OCI-LY7 (cell line): Measurements from ENCODE around the gene ALOX15B. TPM values are rescaled to one million over a fixed set of nuclear protein-coding genes. Genes with fewer than 3 reads are reported as not detected.

ENCODE experiments used
- BruUV-seq: library from RNA; stranded (reverse); fragments of 400-500 nt; replicated peaks from 2 replicates; lab custom pipeline; 2021; lab: Mats Ljungman, UMichigan
- CTCF ChIA-PET: fragments of 300-600 bp; sonication (Branson Sonifier 250); formaldehyde crosslinking; loops from one replicate; lab custom pipeline; 2022; ENCODE audit warnings: antibody characterized with exemption; ENCODE audit not compliant: unreplicated experiment; lab: Charles Lee
- POLR2A ChIA-PET: fragments of 300-600 bp; sonication (Branson Sonifier 250); formaldehyde crosslinking; loops from one replicate; lab custom pipeline; 2022; ENCODE audit warnings: antibody characterized with exemption; lab: Charles Lee
- DNase-seq: peaks from one replicate; pipeline ENCODE4 v3.0.0-alpha.2; 2015; ENCODE audit warnings: low spot score
- H2AFZ ChIP-seq: fragments of 200-600 bp; sonication (generic), shearing (Covaris generic); 2 replicates; pipeline ENCODE4 v1.6.1; 2014; ENCODE audit warnings: mild to moderate bottlenecking, antibody characterized with exemption, low read length, moderate library complexity
- H3K27ac ChIP-seq: fragments of 200-600 bp; sonication (generic); 2 replicates; pipeline ENCODE4 v1.5.1; 2014; ENCODE audit warnings: mixed run types, low read depth, mild to moderate bottlenecking, moderate library complexity, low read length, inconsistent platforms; ENCODE audit not compliant: poor library complexity, severe bottlenecking
- H3K36me3 ChIP-seq: fragments of 200-600 bp; sonication (generic); 2 replicates; pipeline ENCODE4 v1.6.1; 2014; ENCODE audit warnings: mild to moderate bottlenecking, antibody characterized with exemption, low read length, moderate library complexity, mixed read lengths; ENCODE audit not compliant: insufficient read depth
- H3K4me1 ChIP-seq: fragments of 200-600 bp; sonication (generic); 2 replicates; pipeline ENCODE4 v1.5.1; 2014; ENCODE audit warnings: mild to moderate bottlenecking, low read length; ENCODE audit not compliant: insufficient read depth, poor library complexity, severe bottlenecking
- H3K4me2 ChIP-seq: fragments of 200-600 bp; sonication (generic); 2 replicates; pipeline ENCODE4 v1.6.1; 2014; ENCODE audit warnings: mild to moderate bottlenecking, low read length
- H3K4me3 ChIP-seq: fragments of 200-600 bp; sonication (generic); 2 replicates; pipeline ENCODE4 v1.5.1; 2014; ENCODE audit warnings: mild to moderate bottlenecking, low read depth, low read length; ENCODE audit not compliant: poor library complexity, severe bottlenecking
- H3K79me2 ChIP-seq: fragments of 200-600 bp; sonication (generic); 2 replicates; pipeline ENCODE4 v1.6.1; 2016; ENCODE audit warnings: low read depth, mild to moderate bottlenecking, low read length, moderate library complexity, mixed read lengths; ENCODE audit not compliant: insufficient read depth
- H3K9me2 ChIP-seq: fragments of 200-600 bp; sonication (generic); 2 replicates; pipeline ENCODE4 v1.6.1; 2016; ENCODE audit warnings: mild to moderate bottlenecking, low read length, mixed read lengths; ENCODE audit not compliant: insufficient read depth
- H3K9me3 ChIP-seq: fragments of 200-600 bp; sonication (generic); 2 replicates; pipeline ENCODE4 v1.6.1; 2014; ENCODE audit warnings: mild to moderate bottlenecking, mixed run types, low read length, mixed read lengths
- H4K20me1 ChIP-seq: fragments of 200-600 bp; sonication (generic); 2 replicates; pipeline ENCODE4 v1.6.1; 2014; ENCODE audit warnings: mild to moderate bottlenecking, antibody characterized with exemption, low read length, moderate library complexity, mixed read lengths; ENCODE audit not compliant: insufficient read depth
- CTCF ChIP-seq: fragments of 200-600 bp; sonication (generic); conservative IDR thresholded peaks from 2 replicates; pipeline ENCODE4 v1.5.1; 2014; ENCODE audit warnings: mild to moderate bottlenecking, antibody characterized with exemption, low read length, moderate library complexity, mixed read lengths
- EZH2phosphoT487 ChIP-seq: fragments of 200-600 bp; sonication (generic); IDR thresholded peaks from 2 replicates; pipeline ENCODE4 v1.6.1; 2018; ENCODE audit warnings: low read depth, borderline replicate concordance, mild to moderate bottlenecking, mixed run types, antibody characterized with exemption, low read length, moderate library complexity, mixed read lengths
- intact Hi-C: fragments of 100-400 bp; cut with micrococcal nuclease; formaldehyde crosslinking; loops from one replicate; pipeline ENCODE4 v1.10.0; 2022; ENCODE audit not compliant: unreplicated experiment
- total RNA-seq, 2 experiments: library from RNA; depleted of rRNA in 1 of 2; stranded (reverse); fragments of >200 nt in 1 of 2; shearing (Covaris generic) in 1 of 2; gene quantifications; 2 replicates each; pipeline ENCODE4 v1.2.3, GENCODE V29; 2014 to 2022

The ALOX15B gene
- total RNA-seq, 2 experiments from 2014 or later, result not detected

DNA sequence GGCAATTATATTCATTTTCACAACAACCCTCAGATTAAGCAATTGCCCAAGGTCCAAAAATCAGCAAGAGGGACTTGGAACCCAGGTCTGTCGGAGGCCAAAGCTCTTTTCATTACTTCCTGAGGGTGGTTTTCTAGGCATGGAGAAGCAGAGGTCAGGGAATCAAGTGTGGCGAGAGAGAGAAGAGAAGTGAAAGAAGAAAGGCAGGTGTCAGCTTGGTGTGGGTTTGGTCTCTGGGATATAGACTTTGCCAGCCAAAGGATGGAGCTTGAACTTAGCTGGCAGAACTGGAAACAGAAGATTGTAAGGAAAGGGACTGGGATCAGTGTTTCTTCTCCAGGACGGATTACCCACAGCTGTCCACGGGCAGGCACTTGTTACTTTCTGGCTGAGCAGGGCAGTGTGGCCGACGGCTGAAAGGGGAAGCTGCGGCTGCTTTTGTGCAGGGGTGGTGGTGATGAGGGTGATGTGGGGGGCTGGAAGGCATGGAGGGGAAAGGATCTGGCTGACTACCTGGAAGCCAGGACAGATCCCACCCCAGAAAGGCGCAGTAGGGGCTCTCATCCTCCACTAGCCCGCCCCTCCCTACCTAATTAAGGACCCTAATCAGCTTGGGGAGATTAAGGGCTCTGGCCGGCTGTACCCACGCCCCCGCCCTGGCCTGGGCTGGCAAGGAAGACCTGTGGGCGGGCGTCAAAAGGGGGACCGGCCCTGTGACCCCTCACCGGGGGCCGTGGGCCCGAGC, 36.7 kb upstream of the ALOX15B start, which contains the start of gene GUCY2D:
TSS of gene GUCY2D (plus strand) at position 640 of the 745 bp plus-strand sequence. CDS start 433 bp downstream, outside the sequence.
- Histone ChIP-seq H3K36me3 (no peaks in the 10 kb centered on the region), H3K4me3 (peak within 1 kb of the TSS; percentile 19), H3K79me2 (no peaks in the 10 kb centered on the region), H3K4me1 (peaks cover 12% of the 10 kb centered on the region), H4K20me1 (no peaks in the 10 kb centered on the region), H3K9me3 (no peaks in the 10 kb centered on the region), H2AFZ (peak within 1 kb of the TSS; percentile 44; the same call in 1 of the 2 replicates), H3K27ac (no peak within 1 kb of the TSS), H3K4me2 (peak within 1 kb of the TSS; percentile 57), H3K9me2 (no peaks in the 10 kb centered on the region)
- CTCF ChIA-PET, result no interaction called here
- no TSS peak for BruUV-seq
- DNase-seq, result no peak
- POLR2A ChIA-PET, result interaction anchor here (0.6 to 1.2 kb wide), 4 partner anchors 9 to 545 kb away, joined by 3 to 4 read pairs (median 3); no protein-coding TSS in a partner anchor
- TF ChIP-seq EZH2phosphoT487, result no peak
- no peak for TF ChIP-seq CTCF
- intact Hi-C loops, result no loop called here

DNA sequence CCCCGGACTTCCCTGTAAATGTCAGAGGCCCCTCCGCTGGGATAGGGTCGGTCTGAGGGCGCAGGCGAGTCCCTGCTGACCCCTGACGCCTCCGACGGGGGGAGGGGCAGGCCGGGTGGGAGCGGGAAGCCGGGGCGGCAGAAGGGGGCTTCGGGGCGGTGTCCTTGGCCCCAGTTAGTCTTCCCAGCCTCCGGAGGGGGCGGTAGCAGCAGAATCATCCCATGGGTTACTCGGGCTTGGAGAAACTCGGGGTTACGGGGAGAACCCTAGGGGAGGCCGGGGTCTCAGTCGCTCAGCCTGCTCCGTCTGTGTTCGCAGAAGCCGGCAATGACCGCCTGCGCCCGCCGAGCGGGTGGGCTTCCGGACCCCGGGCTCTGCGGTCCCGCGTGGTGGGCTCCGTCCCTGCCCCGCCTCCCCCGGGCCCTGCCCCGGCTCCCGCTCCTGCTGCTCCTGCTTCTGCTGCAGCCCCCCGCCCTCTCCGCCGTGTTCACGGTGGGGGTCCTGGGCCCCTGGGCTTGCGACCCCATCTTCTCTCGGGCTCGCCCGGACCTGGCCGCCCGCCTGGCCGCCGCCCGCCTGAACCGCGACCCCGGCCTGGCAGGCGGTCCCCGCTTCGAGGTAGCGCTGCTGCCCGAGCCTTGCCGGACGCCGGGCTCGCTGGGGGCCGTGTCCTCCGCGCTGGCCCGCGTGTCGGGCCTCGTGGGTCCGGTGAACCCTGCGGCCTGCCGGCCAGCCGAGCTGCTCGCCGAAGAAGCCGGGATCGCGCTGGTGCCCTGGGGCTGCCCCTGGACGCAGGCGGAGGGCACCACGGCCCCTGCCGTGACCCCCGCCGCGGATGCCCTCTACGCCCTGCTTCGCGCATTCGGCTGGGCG, 35.9 kb upstream of the ALOX15B start:
- no peak for TF ChIP-seq CTCF
- TF ChIP-seq EZH2phosphoT487, result no peak
- Histone ChIP-seq H3K27ac (no peak overlapping the region), H3K4me1 (peaks cover 8% of the 10 kb centered on the region), H3K9me2 (no peaks in the 10 kb centered on the region), H3K36me3 (no peaks in the 10 kb centered on the region), H3K79me2 (no peaks in the 10 kb centered on the region), H2AFZ (no peak overlapping the region), H3K4me3 (no peak overlapping the region), H3K9me3 (no peaks in the 10 kb centered on the region), H3K4me2 (no peak overlapping the region), H4K20me1 (no peaks in the 10 kb centered on the region)
- ChIA-PET CTCF (no interaction called here), POLR2A (no interaction called here)
- no peak for DNase-seq
- BruUV-seq, result no TSS peak
- intact Hi-C loops, result no loop called here
